GM19468 (cell line): ENCODE measurements around the gene HPCAL1.

Experiments
- ATAC-seq: cut with Tn5 transposase; IDR thresholded peaks from one replicate; pipeline ENCODE4 v1.9.1; 2021; ENCODE audit warnings: mild to moderate bottlenecking, moderate library complexity, moderate number of reproducible peaks; ENCODE audit not compliant: unreplicated experiment; ENCODE audit errors: extremely low read depth

The HPCAL1 gene

DNA sequence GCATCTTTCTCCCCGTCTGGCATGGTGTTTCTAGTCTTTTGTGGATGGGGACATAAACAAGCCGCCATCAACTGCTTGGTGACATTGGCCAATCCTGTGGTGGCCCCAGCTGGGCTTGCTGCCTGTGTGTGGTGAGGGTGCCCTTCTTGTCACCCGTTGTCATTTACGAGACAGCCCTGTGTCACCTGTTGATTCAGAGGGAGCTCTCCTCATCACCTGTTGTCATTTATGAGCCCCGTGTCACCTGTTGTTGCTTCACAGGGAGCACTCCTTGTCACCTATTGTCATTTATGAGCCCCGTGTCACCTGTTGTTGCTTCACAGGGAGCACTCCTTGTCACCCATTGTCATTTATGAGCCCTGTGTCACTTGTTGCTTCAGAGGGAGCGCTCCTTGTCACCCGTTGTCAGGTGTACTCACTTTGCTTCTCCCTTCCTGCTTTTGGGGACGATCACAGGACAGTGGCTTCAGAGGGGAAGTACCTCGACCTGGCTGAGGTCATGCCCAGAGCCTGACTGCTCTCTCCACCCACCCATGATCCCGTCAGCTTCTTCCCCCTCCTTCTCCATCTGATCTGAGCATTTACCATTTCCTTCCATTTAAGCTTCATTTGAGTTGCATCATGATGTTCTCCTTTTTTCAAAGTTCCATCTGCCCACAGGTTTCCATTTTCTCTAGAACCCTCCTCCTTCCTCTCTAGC, 29.1 kb downstream of the HPCAL1 start:
- ATAC-seq = no peak

DNA sequence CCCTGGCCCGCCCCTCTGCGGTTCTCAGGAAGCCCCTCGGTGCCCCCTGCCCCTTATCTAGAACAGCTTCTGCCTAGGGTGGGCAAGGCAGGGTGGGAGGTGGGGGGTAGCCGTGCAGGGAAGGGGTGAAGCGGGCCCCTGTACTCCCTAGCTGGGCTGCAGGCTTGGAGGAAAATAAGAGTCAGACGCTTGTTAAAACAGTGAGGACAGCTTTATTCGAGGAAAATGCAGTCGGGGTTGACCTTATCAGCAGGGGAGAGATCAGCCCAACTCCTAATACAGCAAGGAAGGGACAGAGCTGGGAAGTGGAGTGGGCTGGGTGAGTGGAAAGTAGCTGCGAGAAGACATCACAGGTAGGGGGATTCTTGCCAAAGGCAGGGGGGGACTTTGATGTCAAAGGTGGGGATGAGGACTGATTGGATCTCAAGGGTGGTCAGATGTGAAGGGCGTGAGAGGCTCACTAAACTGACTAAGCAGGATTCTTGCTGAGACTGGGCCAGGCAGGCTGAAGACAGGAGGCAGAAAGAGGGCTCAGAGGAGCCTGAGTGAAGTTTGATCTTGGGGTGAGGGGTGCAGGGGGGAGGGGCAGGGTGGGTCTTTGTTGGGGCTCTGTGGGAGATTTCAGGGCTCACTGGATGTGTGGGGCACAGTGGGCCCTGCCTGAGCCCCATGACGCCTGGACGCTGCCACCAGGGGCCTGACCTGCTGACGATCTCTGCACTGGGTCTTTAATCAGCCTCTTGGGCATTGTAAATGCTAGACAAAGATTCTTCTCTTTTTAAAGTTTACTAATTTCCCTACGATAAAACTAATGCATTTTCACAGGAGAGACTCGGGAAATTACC, 29.9 kb downstream of the HPCAL1 start:
- ATAC-seq = no peak

GRCh38 chr2:10333247-10333613, 30.5 kb downstream of the HPCAL1 start:
- no peak for ATAC-seq

GRCh38 chr2:10333966-10334365, 31.3 kb downstream of the HPCAL1 start:
- ATAC-seq = no peak

- no peak for ATAC-seq
Observed at GRCh38 chr2:10335046-10335840, 32.5 kb downstream of the HPCAL1 start.

- ATAC-seq = no peak
Observed at GRCh38 chr2:10336283-10336682, 33.6 kb downstream of the HPCAL1 start.

GRCh38 chr2:10337449-10338269, 35.0 kb downstream of the HPCAL1 start:
- ATAC-seq = no peak

DNA sequence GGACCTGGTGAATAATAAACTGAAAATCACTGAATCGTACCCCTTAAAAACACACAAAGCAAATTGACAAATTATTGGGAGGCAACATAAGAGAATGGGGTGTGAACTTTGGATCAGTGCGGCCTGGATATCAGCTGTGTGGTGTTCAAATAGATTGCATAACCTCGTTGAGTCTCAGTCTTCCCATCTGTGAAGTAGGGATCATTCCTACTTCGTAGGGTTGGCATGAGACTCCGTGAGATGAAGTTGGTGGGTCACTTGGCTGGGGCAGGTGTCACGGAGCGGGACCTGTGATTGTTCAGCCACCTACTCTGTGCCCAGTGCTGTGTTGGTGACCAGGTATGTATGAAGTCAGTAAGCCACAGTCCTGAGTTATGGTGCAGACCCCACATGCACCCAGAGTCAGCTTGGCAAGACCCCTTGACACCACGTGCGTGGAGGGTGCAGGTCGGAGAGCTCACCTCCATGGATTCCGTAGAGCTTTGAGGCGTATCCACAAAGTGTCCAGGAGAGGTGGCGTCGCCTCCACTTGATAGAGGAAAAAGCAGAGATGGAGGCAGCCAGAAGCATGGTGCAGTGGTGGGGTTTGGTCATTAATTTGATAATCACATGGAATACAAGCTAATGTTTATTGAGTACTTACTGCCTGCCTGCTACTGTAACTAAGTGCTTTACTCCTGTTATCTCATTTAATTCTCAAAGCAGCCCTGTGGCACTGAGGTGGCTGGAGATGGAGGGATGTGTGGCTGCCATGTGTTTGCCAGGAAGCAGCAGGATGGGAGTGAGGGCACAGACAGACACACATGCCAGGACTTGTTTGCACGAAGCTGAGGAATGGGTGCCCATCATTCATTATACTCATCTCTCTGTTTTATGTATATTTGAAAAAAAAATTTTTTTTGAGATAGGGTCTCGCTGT, 35.8 kb downstream of the HPCAL1 start:
- ATAC-seq = no peak

GRCh38 chr2:10339647-10340592, 37.2 kb downstream of the HPCAL1 start:
- no peak for ATAC-seq

- no peak for ATAC-seq
Observed at GRCh38 chr2:10340593-10340975, 37.9 kb downstream of the HPCAL1 start.

GRCh38 chr2:10341193-10341592, 38.5 kb downstream of the HPCAL1 start:
- no peak for ATAC-seq

GRCh38 chr2:10342245-10342951, 39.7 kb downstream of the HPCAL1 start:
- no peak for ATAC-seq

- ATAC-seq = no peak
Observed at GRCh38 chr2:10343191-10343590, 40.5 kb downstream of the HPCAL1 start.

- no peak for ATAC-seq
Observed at GRCh38 chr2:10343658-10344057, 41.0 kb downstream of the HPCAL1 start.

- no peak for ATAC-seq
Observed at GRCh38 chr2:10344105-10345066, 41.7 kb downstream of the HPCAL1 start.

- no peak for ATAC-seq
Observed at GRCh38 chr2:10345126-10345525, 42.4 kb downstream of the HPCAL1 start.
